NOMO-1 (cell line): ENCODE data around the gene PGS1.

Source experiments
- DNase-seq, 2 experiments: peaks; one replicate each; lab custom pipeline; 2025; ENCODE audit not compliant: unreplicated experiment in 2 of 2; lab: John Stamatoyannopoulos, UW

PGS1 gene

GRCh38 chr17:78422872-78423588 is 44.6 kb downstream of the PGS1 start:
- no peak for DNase-seq

GRCh38 chr17:78423961-78424675 is 45.7 kb downstream of the PGS1 start:
- no peak for DNase-seq

- DNase-seq, result no peak
Observed at GRCh38 chr17:78425429-78425828, 47.0 kb downstream of the PGS1 start.

- DNase-seq, result no peak
Observed at GRCh38 chr17:78426293-78426879, 47.9 kb downstream of the PGS1 start.

GRCh38 chr17:78427140-78427539 is 48.7 kb downstream of the PGS1 start:
- no peak for DNase-seq

- no peak for DNase-seq
Observed at GRCh38 chr17:78428025-78428575, 49.7 kb downstream of the PGS1 start.

GRCh38 chr17:78428836-78429617 is 50.6 kb downstream of the PGS1 start:
- DNase-seq, result no peak

- DNase-seq, result no peak
Observed at GRCh38 chr17:78429618-78429995, 51.2 kb downstream of the PGS1 start.

- no peak for DNase-seq
Observed at GRCh38 chr17:78430892-78431691, 52.6 kb downstream of the PGS1 start.

- DNase-seq, result no peak
Observed at GRCh38 chr17:78431692-78431958, 53.2 kb downstream of the PGS1 start.

- no peak for DNase-seq
Observed at GRCh38 chr17:78432226-78433012, 54.0 kb downstream of the PGS1 start.

- DNase-seq, result no peak
Observed at GRCh38 chr17:78433013-78433727, 54.7 kb downstream of the PGS1 start.

- DNase-seq, result no peak
Observed at GRCh38 chr17:78433780-78434335, 55.4 kb downstream of the PGS1 start.

GRCh38 chr17:78434455-78435329 is 56.2 kb downstream of the PGS1 start:
- no peak for DNase-seq

GRCh38 chr17:78435330-78436005 is 57.0 kb downstream of the PGS1 start:
- DNase-seq, result no peak

- no peak for DNase-seq
Observed at GRCh38 chr17:78437508-78438169, 59.2 kb downstream of the PGS1 start.

- DNase-seq, result no peak
Observed at GRCh38 chr17:78438271-78438691, 59.8 kb downstream of the PGS1 start.
